ENCODE results near the gene KRT2. TPM values are rescaled to one million over a fixed set of nuclear protein-coding genes. Genes with fewer than 3 reads are reported as not detected.
A peak's percentile ranks its signal among the peaks of the same experiment; 100 is the strongest.

KRT2 gene
- total and polyA plus RNA-seq, 10 of the 15 experiments (the other 5 are each of a cell fraction or from before 2014, with no cell fraction given): 0.08 to 0.12 TPM; not detected in 8

- Histone ChIP-seq H3K27me3 (replicated peaks in 1 of 2; ENCODE audit: control insufficient read depth in 2 of 2, insufficient read depth in 2 of 2, low read length in 1 of 2) (peaks cover 3% of the 10 kb centered on the region in 2 experiments; a peak in 2 of 4 replicates), H3K9me3 (replicated peaks; ENCODE audit: control insufficient read depth, insufficient read depth, low read length) (no peaks in the 10 kb centered on the region), H3K4me2 (ENCODE audit: control insufficient read depth, insufficient read depth) (no peak overlapping the region), H3K4me3 (no peak overlapping the region), H2AFZ (ENCODE audit: control insufficient read depth, low read depth, low read length) (no peak overlapping the region), H3K27ac (ENCODE audit: control insufficient read depth, insufficient read depth) (no peak overlapping the region), H3K79me2 (ENCODE audit: control insufficient read depth, insufficient read depth, low read length) (no peaks in the 10 kb centered on the region), H4K20me1 (ENCODE audit: control insufficient read depth, insufficient read depth) (no peaks in the 10 kb centered on the region; the same call in 1 of the 2 replicates), H3K9ac (ENCODE audit: control insufficient read depth, insufficient read depth, low read length) (no peak overlapping the region), H3K4me1 (ENCODE audit: control insufficient read depth, insufficient read depth, low read length) (no peaks in the 10 kb centered on the region), H3K36me3 (ENCODE audit: control insufficient read depth in 2 of 2, insufficient read depth in 2 of 2, low read length in 1 of 2) (no peaks in the 10 kb centered on the region)
- TF ChIP-seq SUPT20H (IDR thresholded peaks at IDR 0.05; ENCODE audit: borderline replicate concordance, control insufficient read depth, low read depth, low read length) (no peak), ATF2 (IDR thresholded peaks at IDR 0.05; ENCODE audit: low read length) (no peak), RB1 (IDR thresholded peaks at IDR 0.05; ENCODE audit: borderline replicate concordance) (no peak), CUX1 (IDR thresholded peaks at IDR 0.05; ENCODE audit: insufficient replicate concordance, low read depth, low read length) (no peak), RBBP5 (conservative IDR thresholded peaks at IDR 0.05) (no peak), WRNIP1 (IDR thresholded peaks at IDR 0.05; ENCODE audit: borderline replicate concordance, low read depth, low read length) (no peak), ZBTB33 (IDR thresholded peaks at IDR 0.05) (no peak), DPF2 (IDR thresholded peaks at IDR 0.05) (no peak)
- ChIA-PET POLR2A (no interaction called here), RAD21 (ENCODE audit: unreplicated experiment) (no interaction called here), SMC1A (ENCODE audit: uncharacterized antibody, unreplicated experiment) (no interaction called here), CTCF (interaction anchor here (0.8 kb wide), 1 partner anchor 230 kb away, joined by 5 read pairs; no protein-coding TSS in a partner anchor)
- no TSS peak for BruUV-seq (replicated peaks)
- no peak for FAIRE-seq
- in situ Hi-C loops (cut with MboI): no loop called here
- WGBS (ENCODE audit: insufficient coverage, insufficient replicate concordance, low lambda C conversion rate, missing lambda C conversion rate): 19% methylated on average over 12 of the region's 12 CpGs
- intact Hi-C loops (cut with micrococcal nuclease; ENCODE audit: unreplicated experiment): no loop called here
- ATAC-seq: peak; percentile 63
- no peak for DNase-seq (ENCODE audit: low read depth, low spot score)
Measured at GRCh38 chr12:52650520-52651081, 1.4 kb downstream of the KRT2 start.

Data from GM12878 (cell line).